Stimulated activated CD8-positive, alpha-beta memory T cell treated with anti-CD3 and anti-CD28 coated beads, Interleukin-12 subunit alpha, Interleukin-12 subunit beta, amount 100 ng/mL, for 24 hours (primary cell): ENCODE measurements around the gene UTS2.

Experiments
- DNase-seq: peaks from one replicate; pipeline ENCODE4 v3.0.0-alpha.2; 2020; ENCODE audit errors: extremely low read depth

UTS2 gene

DNA sequence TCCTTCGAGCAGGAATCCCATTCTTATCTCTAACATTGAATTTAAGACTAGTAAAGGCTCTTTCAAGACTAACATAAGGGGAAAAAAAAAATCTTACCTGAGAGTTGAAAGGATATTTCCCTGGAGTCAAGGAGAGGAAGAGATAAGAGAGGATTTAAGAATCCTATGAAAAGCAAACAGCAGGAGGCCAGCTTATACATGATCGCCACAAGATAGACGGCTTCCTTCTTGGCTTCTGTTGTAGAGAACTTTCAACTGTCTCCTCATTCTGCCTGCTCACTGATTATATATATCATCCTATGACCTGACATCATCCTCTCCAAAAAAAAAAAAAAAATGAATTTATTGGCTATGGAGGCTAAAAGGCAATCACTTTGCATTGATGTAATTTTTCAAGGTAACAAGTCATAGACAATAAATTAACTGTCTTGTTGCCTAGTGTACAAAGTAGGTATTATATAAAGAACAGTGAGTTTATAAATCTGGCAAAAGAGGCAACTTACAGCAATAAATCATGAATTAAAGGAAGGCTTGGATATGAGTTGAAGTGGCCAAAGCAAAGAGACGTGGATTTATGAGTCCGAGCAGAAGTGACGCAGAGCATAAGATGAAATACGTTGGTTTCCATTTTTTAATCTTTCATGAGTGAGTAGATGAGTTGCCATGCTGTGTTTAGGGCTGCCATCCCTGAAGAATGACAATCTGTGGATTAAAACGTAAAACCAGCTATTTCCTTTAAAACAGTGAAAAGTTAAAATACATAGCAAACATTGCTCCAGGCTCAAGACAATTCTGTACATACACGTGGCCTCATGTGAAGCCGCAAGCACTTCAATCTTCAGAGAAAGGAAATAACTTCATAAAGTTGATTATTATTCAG is at the start of gene UTS2:
Gene UTS2, minus strand, starts transcription at position 262 of the 880 bp plus-strand sequence. Its CDS starts 62 bp downstream, at position 200.
- DNase-seq: no peak

DNA sequence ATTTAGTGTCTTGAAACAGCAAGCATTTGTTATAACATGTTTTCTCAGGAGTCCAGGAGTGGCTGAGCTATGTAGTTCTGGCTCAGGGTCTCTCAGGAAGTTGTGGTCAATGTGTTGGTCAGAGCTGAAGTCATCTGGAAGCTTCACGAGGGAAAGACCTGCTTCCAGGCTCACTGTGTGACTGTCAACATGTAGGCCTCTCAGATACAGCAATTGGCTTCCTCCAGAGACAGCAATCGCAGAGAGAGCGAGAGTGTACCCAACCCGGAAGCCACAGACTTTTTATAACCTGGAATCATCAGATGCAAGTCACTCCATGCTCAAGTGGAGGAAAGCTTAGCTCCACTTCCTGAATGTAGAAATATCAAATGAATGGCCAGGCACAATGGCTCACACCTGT is 46.9 kb upstream of the UTS2 start:
- no peak for DNase-seq

DNA sequence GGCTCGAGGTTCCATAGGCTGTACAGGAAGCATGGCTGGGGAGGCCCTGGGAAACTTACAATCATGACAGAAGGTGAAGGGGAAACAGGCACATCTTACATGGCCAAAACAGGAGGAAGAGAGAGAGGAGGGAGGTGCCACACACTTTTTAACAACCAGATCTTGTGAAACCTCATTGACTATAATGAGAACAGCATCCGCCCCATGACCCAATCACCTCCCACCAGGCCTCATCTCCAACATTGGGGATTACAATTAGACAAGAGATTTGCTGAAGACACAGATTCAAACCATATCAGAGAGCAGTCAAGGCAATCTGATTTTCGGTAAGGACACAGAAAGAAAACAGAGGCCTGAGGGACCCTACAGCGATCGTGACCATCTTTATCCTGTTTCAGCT is 46.1 kb upstream of the UTS2 start:
- no peak for DNase-seq

GRCh38 chr1:7896994-7897393 is 44.1 kb upstream of the UTS2 start:
- DNase-seq: no peak

- no peak for DNase-seq
These were observed 40.8 kb upstream of the UTS2 start for GRCh38 chr1:7893529-7894180.

GRCh38 chr1:7891804-7892203 is 38.9 kb upstream of the UTS2 start:
- no peak for DNase-seq

DNA sequence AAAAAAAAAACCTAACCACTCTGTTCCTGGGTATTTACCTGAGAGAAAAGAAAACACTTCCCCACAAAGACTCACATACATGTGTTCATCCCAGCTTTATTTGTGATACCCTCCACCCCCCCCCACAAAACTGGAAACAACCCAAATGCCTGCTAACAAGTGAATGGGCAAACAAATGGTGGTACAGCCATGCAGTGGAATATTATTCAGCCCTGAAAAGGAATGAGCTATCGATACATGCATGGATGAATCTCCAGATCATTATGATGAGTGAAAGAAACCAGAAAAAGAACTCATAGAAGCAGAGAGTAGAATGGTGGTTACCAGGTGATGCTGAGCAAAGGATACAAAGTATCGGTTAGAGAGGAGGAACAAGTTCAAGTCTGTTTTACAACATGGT is 38.0 kb upstream of the UTS2 start:
- DNase-seq: no peak

DNA sequence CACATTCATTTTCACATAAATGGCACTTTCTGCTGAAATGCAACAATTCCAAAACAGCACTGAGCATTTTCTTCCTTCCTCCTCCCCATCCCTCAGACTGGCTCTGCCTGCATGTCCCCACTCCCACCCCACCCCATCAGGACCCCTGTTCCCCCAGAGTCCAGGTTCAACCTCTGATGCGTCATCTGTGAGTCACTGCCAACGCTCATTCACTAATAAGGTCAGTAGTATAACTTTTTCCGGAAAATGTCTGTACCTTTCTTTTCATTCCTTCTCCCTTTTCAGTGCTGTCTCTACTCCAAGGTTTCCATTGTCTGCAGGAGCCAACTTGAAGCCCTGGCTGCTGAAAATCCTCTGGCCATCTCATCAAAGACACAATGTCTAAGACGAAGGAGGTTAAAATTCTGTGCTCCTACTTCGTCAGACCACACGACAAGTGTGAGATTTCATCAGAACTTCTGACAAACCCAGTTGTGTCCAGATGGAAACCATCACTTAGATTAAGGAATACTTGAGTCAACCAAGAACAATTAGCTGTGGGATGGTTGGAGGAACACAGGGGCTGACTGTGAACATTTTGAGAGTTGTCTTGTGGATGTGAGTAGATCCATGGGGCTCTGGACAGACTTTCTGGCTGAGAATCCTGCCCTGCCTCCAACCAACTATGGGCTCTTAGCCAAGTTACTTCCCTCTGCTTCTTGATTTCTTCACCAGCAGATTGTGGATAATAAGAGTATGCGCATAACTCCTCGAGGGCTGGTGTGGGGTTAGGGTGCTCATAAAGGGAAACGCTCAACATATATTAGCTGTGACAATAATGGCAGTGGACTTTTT is 35.6 kb upstream of the UTS2 start:
- no peak for DNase-seq

DNA sequence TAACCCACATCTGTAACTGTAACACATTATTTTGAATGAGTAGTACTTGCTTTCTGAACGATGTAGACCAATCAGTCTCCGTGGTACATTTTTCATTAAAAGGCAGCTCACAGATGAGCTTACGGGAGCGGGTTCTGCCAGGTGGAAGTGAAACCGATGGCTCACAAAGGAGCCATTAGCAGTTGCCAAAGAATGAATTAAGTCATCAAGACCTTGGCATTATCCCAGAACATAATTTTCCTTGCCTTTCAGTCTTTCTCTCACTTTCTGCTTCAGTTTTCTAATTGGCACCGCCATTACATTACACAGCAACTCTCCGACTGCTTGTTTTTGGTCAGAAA is 33.5 kb upstream of the UTS2 start:
- DNase-seq: no peak

- no peak for DNase-seq
These were observed 32.9 kb upstream of the UTS2 start for GRCh38 chr1:7885513-7886404.

GRCh38 chr1:7884757-7885156 is 31.9 kb upstream of the UTS2 start:
- no peak for DNase-seq

DNA sequence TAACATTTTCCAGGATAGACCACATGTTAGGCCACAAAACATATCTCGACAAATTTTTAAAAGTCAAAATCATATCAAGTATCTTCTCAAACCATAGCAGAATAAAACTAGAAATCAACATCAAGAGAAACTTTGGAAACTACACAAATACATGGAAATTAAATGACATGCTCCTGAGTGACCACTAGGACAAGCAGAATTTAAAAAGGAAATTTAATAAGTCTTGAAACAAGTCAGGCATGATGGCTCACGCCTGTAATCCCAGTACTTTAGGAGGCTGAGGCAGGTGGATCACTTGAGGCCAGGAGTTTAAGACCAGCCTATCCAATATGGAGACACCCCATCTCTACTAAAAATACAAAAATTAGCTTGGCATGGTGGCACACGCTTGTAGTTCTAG is 26.4 kb upstream of the UTS2 start:
- DNase-seq: no peak

DNA sequence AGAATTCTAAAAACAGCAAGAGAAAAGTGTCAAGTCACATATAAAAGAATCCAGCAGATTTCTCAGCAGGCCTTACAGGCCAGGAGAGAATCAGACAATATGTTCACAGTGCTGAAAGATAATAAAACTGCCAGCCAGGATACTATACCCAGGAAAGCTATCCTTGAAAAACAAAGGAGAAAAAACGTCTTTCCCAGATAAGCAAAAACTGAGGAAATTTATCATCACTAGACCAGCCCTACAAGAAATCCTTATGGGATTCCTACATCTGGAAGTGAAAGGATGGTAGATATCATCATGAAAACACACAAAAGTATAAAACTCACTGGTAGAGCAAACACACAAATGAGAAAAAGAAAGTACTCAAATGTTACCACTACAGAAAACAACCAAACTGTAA is 25.2 kb upstream of the UTS2 start:
- no peak for DNase-seq

DNA sequence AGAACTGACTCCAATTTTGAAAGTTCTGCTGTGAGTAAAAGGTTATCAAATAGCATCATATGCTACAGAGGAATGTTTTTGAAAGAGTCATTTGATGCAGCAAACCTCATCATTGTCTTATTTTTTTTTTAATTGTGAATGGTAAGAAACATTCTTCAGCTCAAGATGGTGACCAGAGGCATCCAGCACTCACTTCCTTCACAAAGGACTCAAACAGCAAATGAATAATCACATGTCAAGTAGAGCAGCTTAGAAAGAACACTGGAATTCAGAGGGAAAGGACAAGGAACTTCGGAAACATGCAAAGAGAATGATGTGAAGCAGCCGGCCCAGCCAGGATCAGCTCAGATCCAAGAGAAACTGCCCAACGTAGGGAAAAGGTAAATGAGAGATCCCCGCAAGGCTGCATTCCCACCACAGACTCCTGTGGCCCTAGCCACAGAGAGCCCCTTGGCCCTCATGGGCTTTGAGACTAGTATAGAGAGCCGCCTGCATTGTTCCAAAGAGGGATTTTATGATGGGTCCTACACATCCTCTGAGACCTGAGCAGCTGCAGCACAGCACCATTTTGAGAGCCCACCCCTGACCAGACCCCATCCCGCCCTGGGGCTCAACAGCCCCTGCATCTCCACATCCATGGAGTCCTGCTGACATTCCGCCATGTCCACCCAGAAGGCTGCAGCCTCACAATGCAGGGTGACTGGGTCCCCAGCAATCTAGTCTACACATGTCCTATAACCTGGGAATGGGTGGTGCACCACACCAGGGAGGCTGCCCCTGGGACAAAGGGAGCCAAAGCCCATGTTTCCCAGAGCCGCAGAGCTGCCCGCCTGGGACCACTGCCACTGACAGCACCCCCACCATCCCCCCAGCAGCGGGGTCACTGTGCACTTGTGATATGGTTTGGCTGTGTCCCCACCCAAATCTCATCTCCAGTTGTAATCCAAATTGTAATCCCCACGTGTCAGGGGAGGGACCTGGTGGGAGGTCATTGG is 21.2 kb upstream of the UTS2 start:
- no peak for DNase-seq

DNA sequence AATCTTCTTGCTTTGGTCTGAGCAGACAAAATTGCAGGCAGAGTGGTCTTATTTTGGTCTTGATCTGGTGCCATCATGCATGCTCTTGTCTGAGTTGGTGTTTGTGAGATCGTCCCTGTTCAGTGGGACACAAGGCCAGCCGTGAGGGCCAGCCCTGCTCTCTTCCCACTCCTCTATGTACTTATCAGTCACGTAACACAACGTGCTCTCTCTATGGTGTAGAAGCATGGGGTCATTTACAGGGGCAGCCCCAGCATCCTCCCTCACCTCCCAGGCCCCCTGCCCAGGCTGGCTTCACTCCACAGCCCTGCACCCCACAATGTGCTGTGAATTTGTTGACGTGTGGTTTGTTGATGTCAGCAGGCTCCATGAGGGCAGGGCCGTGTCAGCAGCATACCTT is 18.3 kb upstream of the UTS2 start:
- DNase-seq: no peak

DNA sequence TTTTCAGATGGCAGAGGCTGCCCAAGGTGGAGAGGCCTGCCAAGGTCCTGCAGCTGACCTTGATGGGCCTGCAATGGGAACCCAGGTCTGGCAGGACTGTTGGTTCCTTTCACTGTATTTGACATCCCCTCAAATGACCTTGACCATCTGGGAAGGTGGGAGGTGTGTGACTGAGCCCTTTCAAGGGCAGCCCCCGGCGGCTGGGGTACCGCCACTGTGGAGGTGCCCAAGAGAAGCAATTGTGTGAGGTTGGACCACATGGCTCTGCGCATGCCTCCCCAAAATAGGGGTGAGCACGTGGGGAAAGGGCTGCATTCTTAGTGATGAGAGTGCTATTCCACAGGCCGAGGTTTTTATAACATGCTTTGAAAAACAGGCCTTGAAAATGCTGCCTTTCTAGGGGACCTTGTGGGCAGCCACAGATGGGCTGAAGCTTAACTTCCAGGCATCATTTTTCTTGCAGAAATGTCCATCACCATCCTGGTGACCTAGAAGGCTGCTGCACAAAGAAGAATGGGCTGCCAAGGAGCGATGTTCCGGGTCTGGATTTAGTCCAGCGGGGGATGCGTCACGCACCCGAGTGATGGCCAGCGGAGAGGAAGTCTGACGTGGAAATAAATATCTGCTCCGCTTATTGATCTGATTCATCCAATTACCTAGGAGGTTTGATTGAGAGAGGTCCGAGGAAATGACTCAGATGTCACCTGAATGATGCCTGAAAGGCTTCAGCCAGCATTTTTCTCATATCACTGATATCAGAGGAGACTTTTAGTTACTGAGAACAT is 16.5 kb upstream of the UTS2 start:
- DNase-seq: no peak

GRCh38 chr1:7868070-7868780 is 15.4 kb upstream of the UTS2 start:
- no peak for DNase-seq

DNA sequence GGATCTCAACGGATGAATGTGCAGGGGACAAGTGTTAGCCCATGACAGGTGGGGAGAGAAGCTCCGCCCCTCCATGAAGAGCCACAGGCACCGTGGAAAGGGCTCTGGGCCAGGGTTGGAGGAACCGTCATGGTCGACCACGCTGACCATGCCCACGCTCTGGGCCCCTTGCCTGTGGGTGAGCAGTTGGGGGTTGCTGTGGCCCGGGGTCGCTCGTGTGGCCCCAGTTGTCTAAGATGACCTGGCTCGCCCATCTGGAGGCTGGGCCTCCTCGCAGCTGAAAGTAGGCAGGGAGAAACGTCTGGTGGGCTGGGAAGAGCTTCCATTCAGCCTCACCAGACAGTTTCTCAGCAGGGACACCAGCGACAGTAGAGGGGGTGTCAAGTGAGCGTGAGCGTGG is 13.1 kb upstream of the UTS2 start:
- no peak for DNase-seq
